Measurements from ENCODE around the gene GPR37L1. TPM values are rescaled to one million over a fixed set of nuclear protein-coding genes. Genes with fewer than 3 reads are reported as not detected.
"Not testable (repeated sequence)": the region's sequence is repeated elsewhere in the genome, so short reads cannot be mapped to it uniquely, and the experiment has no call there.

GPR37L1 gene
- total and polyA plus RNA-seq, 10 of the 15 experiments (the other 5 are each of a cell fraction or from before 2014, with no cell fraction given), result under 0.01 to 0.08 (median 0.02) TPM; not detected in 5

GRCh38 chr1:202167054-202167453 is 44.3 kb downstream of the GPR37L1 start:
- POLR2A ChIA-PET; H3K36me3 ChIP-seq (ENCODE audit: control insufficient read depth in 2 of 2, insufficient read depth in 2 of 2, low read length in 1 of 2); ATAC-seq; H2AFZ ChIP-seq (ENCODE audit: control insufficient read depth, low read depth, low read length); BruUV-seq (replicated peaks); FAIRE-seq; H3K27ac ChIP-seq (ENCODE audit: control insufficient read depth, insufficient read depth); H3K4me2 ChIP-seq (ENCODE audit: control insufficient read depth, insufficient read depth); in situ Hi-C loops (cut with MboI); H3K9me3 ChIP-seq (replicated peaks; ENCODE audit: control insufficient read depth, insufficient read depth, low read length); H4K20me1 ChIP-seq (ENCODE audit: control insufficient read depth, insufficient read depth); H3K4me3 ChIP-seq; H3K79me2 ChIP-seq (ENCODE audit: control insufficient read depth, insufficient read depth, low read length); DNase-seq (ENCODE audit: low read depth, low spot score); intact Hi-C loops (cut with micrococcal nuclease; ENCODE audit: unreplicated experiment); H3K9ac ChIP-seq (ENCODE audit: control insufficient read depth, insufficient read depth, low read length); RAD21 ChIA-PET (ENCODE audit: unreplicated experiment); H3K27me3 ChIP-seq (replicated peaks in 1 of 2; ENCODE audit: control insufficient read depth in 2 of 2, insufficient read depth in 2 of 2, low read length in 1 of 2): not testable (repeated sequence)
- ChIA-PET SMC1A (ENCODE audit: uncharacterized antibody, unreplicated experiment) (interaction anchor here (0.6 to 2.4 kb wide), 2 partner anchors 11 to 36 kb away, joined by 3 to 21 read pairs; no protein-coding TSS in a partner anchor), CTCF (interaction anchor here (2.4 to 9.2 kb wide), 3 partner anchors 12 to 26 kb away, joined by 9 to 171 read pairs (median 66); partner anchors contain the start of gene LGR6)
- WGBS (ENCODE audit: insufficient coverage, insufficient replicate concordance, low lambda C conversion rate, missing lambda C conversion rate), result 94% methylated on average over 13 of the region's 13 CpGs
- H3K4me1 ChIP-seq (ENCODE audit: control insufficient read depth, insufficient read depth, low read length), result peaks cover 39% of the 10 kb centered on the region

GRCh38 chr1:202167708-202168415 is 45.1 kb downstream of the GPR37L1 start:
- no TSS peak for BruUV-seq (replicated peaks)
- CTCF ChIA-PET, result interaction anchor here (6.4 to 9.2 kb wide), 2 partner anchors 13 to 17 kb away, joined by 66 to 171 read pairs; no protein-coding TSS in a partner anchor
- POLR2A ChIA-PET, result no interaction called here
- SMC1A ChIA-PET (ENCODE audit: uncharacterized antibody, unreplicated experiment), result no interaction called here
- Histone ChIP-seq H3K9ac (ENCODE audit: control insufficient read depth, insufficient read depth, low read length) (no peak overlapping the region), H3K9me3 (replicated peaks; ENCODE audit: control insufficient read depth, insufficient read depth, low read length) (no peaks in the 10 kb centered on the region), H3K4me1 (ENCODE audit: control insufficient read depth, insufficient read depth, low read length) (peaks cover 31% of the 10 kb centered on the region), H3K4me3 (no peak overlapping the region), H3K79me2 (ENCODE audit: control insufficient read depth, insufficient read depth, low read length) (no peaks in the 10 kb centered on the region), H4K20me1 (ENCODE audit: control insufficient read depth, insufficient read depth) (no peaks in the 10 kb centered on the region), H3K27ac (ENCODE audit: control insufficient read depth, insufficient read depth) (no peak overlapping the region), H3K4me2 (ENCODE audit: control insufficient read depth, insufficient read depth) (no peak overlapping the region), H3K27me3 (replicated peaks in 1 of 2; ENCODE audit: control insufficient read depth in 2 of 2, insufficient read depth in 2 of 2, low read length in 1 of 2) (no peaks in the 10 kb centered on the region), H3K36me3 (ENCODE audit: control insufficient read depth in 2 of 2, insufficient read depth in 2 of 2, low read length in 1 of 2) (no peaks in the 10 kb centered on the region), H2AFZ (ENCODE audit: control insufficient read depth, low read depth, low read length) (no peak overlapping the region)
- TF ChIP-seq HCFC1 (IDR thresholded peaks at IDR 0.05; ENCODE audit: low read length) (no peak), SMAD5 (IDR thresholded peaks at IDR 0.05; ENCODE audit: low read depth) (no peak), ETV6 (conservative IDR thresholded peaks at IDR 0.05 in 1 of 2, IDR thresholded peaks at IDR 0.05 in 1 of 2; ENCODE audit: borderline replicate concordance in 1 of 2, low read depth in 1 of 2) (no peak), SMARCA5 (IDR thresholded peaks at IDR 0.05) (no peak), ELK1 (IDR thresholded peaks at IDR 0.05; ENCODE audit: low read depth, low read length) (no peak), E2F4 (IDR thresholded peaks at IDR 0.05; ENCODE audit: low read depth, low read length) (no peak), NFYA (IDR thresholded peaks at IDR 0.05; ENCODE audit: borderline replicate concordance, low read depth, low read length) (no peak)
- DNase-seq (ENCODE audit: low read depth, low spot score) (no peak), ATAC-seq (no peak), FAIRE-seq (no peak)
- WGBS (ENCODE audit: insufficient coverage, insufficient replicate concordance, low lambda C conversion rate, missing lambda C conversion rate), result 73% methylated on average over 18 of the region's 18 CpGs
- intact Hi-C loops (cut with micrococcal nuclease; ENCODE audit: unreplicated experiment) (no loop called here), in situ Hi-C loops (cut with MboI) (no loop called here)
- RAD21 ChIA-PET (ENCODE audit: unreplicated experiment), result no interaction called here
